ENCODE measurements around the gene HADHB.
A peak's percentile ranks its signal among the peaks of the same experiment; 100 is the strongest.
"Not testable (repeated sequence)": the region's sequence is repeated elsewhere in the genome, so short reads cannot be mapped to it uniquely, and the experiment has no call there.

Gene HADHB

GRCh38 chr2:26297061-26297460, 52.3 kb downstream of the HADHB start:
- DNase-seq (ENCODE audit: low spot score), result no peak

GRCh38 chr2:26298286-26298637, 53.5 kb downstream of the HADHB start:
- no peak for DNase-seq (ENCODE audit: low spot score)

- DNase-seq (ENCODE audit: low spot score), result peak; percentile 24
Measured at GRCh38 chr2:26298638-26299393, 54.1 kb downstream of the HADHB start.

GRCh38 chr2:26299471-26300101, 54.8 kb downstream of the HADHB start:
- DNase-seq (ENCODE audit: low spot score), result peak; percentile 25

- DNase-seq (ENCODE audit: low spot score), result peak; percentile 18
Measured at GRCh38 chr2:26300234-26300925, 55.6 kb downstream of the HADHB start.

GRCh38 chr2:26302846-26303245, 58.1 kb downstream of the HADHB start:
- DNase-seq (ENCODE audit: low spot score), result no peak

GRCh38 chr2:26305094-26305493, 60.4 kb downstream of the HADHB start:
- DNase-seq (ENCODE audit: low spot score), result not testable (repeated sequence)

- DNase-seq (ENCODE audit: low spot score), result no peak
Measured at GRCh38 chr2:26305540-26305939, 60.8 kb downstream of the HADHB start.

GRCh38 chr2:26309921-26310320, 65.2 kb downstream of the HADHB start:
- no peak for DNase-seq (ENCODE audit: low spot score)

- no peak for DNase-seq (ENCODE audit: low spot score)
Measured at GRCh38 chr2:26312471-26312870, 67.7 kb downstream of the HADHB start.

GRCh38 chr2:26313446-26313845, 68.7 kb downstream of the HADHB start:
- no peak for DNase-seq (ENCODE audit: low spot score)

GRCh38 chr2:26314243-26314642, 69.5 kb downstream of the HADHB start:
- DNase-seq (ENCODE audit: low spot score), result no peak

- no peak for DNase-seq (ENCODE audit: low spot score)
Measured at GRCh38 chr2:26316041-26316440, 71.3 kb downstream of the HADHB start.

- no peak for DNase-seq (ENCODE audit: low spot score)
Measured at GRCh38 chr2:26316845-26317244, 72.1 kb downstream of the HADHB start.

GRCh38 chr2:26317377-26318105, 72.8 kb downstream of the HADHB start:
- DNase-seq (ENCODE audit: low spot score), result no peak

GRCh38 chr2:26318950-26319349, 74.2 kb downstream of the HADHB start:
- DNase-seq (ENCODE audit: low spot score), result no peak

GRCh38 chr2:26324479-26324878, 79.7 kb downstream of the HADHB start:
- DNase-seq (ENCODE audit: low spot score), result not testable (repeated sequence)

GRCh38 chr2:26324903-26325302, 80.2 kb downstream of the HADHB start:
- no peak for DNase-seq (ENCODE audit: low spot score)

GRCh38 chr2:26325851-26326250, 81.1 kb downstream of the HADHB start:
- no peak for DNase-seq (ENCODE audit: low spot score)

- DNase-seq (ENCODE audit: low spot score), result no peak
Measured at GRCh38 chr2:26326514-26326913, 81.8 kb downstream of the HADHB start.

- no peak for DNase-seq (ENCODE audit: low spot score)
Measured at GRCh38 chr2:26327291-26328272, 82.8 kb downstream of the HADHB start.
